SK-N-MC (cell line): ENCODE results near the gene RPP21.

Experiments
- EZH2 ChIP-seq: fragments of 200-600 bp; sonication (generic); IDR thresholded peaks from one replicate; pipeline ENCODE4 v1.6.1; 2017; ENCODE audit warnings: antibody characterized with exemption
- POLR2AphosphoS5 ChIP-seq: IDR thresholded peaks from 2 replicates; pipeline ENCODE4 v1.6.1; 2012; ENCODE audit warnings: mild to moderate bottlenecking, low read depth, low read length, borderline replicate concordance

GRCh38 chr6:30321692-30322388 lies 23.1 kb upstream of the RPP21 start:
- TF ChIP-seq EZH2 (no peak), POLR2AphosphoS5 (no peak)
